IPS-NIHi11 (cell line): ENCODE results near the gene PMM2.
"Not testable (repeated sequence)": the region's sequence is repeated elsewhere in the genome, so short reads cannot be mapped to it uniquely, and the experiment has no call there.

Source experiments
- DNase-seq: peaks from one replicate; pipeline ENCODE4 v3.0.0; 2012; ENCODE audit warnings: mixed read lengths, low spot score

Gene PMM2

DNA sequence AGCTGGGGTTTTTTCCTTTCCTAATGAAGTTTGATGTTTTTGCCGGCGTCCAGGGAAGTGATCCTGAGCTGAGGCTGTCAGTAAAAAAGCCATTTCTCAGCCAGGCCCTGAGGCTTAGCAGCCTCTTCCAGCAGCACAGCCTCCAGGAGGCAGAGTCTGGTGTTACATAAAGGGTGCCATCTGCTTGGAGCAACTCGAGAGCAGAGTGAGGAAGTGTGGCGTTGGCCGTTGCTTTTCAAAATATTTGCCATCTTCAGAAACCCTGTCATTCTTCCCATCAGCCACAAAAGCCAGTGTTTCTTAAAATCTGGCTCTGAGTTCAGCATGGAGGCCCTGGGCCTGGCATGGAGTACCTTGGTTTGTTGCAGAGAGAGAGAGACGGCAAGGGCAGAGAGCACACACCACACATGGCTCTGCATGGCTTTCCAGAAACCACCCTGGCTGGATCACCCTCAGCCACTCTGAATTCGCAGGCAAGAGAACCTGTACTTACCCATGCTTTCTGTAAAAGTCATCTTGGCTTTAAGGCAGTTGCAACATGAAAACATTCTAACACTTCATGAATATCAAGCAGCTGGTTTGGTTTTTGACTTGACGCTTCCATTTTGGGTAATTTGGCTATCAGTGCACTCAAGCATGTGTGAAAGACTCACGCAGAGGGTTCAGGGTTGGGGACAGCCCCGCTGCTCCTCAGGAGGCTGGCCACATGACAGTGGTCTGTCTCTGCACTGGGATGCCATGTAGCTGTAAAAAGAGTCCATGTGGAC lies 21.0 kb downstream of the PMM2 start:
- no peak for DNase-seq

DNA sequence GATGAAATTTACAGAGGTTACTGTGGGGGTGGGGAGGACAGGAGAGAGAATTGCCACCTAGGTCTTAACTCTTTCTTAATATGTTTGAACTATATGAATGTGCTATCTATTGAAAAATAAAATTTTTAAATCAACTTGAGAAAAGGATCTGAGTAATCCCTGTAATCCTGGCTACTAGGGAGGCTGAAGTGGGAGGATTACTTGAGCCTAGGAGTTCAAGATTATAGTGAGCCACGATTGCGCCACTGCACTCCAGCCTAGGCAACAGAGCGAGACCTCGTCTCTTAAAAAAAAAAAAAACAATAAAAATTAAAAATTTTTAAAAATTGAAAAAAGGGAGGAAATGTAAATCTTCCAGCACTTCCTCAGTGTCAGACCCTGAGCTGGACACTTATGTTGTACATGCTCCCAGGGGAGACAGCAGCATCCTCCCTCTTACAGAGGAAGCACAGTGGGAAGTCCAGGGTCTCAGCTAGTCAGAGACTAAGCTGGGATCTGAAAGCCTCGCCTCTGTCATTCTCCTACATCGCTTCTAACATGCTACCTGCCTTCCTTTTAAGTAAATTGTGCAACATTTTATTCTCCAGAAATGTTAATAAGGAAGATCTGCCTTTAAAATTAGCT lies 21.9 kb downstream of the PMM2 start:
- DNase-seq, result no peak

DNA sequence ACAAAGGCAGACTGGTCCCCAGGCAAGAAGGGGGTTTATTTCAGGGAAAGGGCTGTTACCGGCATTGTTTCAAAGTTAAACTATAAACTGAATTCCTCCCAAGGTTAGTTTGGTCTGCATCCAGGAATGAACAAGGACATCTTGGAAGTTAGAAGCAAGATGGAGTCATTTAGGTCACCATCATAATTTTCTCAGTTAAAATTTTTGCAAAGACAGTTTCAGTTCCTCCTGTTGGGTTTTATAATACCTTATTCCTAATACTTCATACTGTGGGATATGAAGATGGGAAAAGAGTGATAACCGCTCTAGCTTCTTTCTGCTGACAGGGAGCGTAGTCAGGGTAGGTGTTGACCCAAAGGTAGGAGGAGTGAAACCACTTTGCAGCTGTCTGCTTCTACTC lies 24.8 kb downstream of the PMM2 start:
- DNase-seq, result no peak

DNA sequence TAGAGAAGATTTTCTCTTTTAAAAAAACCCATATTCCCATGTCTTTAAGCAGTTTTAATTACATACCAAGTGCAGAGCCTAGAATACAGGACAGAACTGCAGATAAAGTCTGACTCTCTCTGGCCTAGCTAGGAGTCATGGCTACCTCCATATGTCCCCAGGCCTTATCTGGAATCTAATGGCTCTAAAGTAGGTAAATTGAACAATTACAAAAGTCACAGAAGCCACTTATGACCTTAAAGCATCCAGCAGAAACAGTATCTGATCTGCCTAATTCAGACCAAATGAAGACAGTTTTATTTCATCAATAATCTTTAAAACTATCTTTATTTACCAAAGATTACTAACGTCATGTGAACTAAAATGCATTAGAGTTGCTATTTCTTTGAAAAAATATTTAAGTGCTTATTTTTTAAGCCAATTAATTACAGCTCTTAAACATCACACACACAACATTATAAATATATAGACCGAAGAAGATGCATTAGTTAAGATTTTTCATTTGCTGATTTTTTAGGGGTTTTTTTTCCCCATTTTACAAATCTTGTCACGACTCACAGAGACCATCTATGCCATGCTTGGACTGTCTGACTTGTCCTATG lies 28.7 kb downstream of the PMM2 start:
- no peak for DNase-seq

DNA sequence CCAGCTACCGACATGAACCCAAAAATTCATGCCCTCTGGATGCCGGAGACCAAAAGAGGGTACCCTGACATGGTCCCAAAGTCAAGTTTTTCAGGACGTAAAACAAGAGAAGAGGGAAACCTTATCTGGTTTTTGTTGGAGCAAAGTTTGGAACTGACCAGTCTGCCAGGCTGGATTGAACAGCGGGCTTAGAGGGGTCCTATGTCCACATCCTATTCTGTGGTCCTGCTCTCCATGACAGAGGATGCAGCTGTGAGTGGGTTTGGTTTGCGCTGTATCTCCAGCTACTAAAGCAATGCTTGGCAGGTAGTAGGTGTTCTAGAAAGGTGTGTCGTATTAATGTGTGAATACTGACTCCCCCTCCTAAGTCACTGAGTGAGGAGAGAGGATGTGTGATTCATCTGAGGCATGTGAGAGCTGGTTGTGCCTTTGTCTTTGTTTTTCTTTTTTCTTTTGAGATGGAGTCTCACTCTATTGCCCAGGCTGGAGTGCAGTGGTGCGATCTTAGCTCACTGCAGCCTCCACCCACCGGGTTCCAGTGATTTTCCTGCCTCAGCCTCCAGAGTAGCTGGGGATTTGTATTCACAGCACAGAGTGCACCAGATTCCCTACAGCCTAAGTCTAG lies 31.0 kb downstream of the PMM2 start:
- DNase-seq, result no peak

DNA sequence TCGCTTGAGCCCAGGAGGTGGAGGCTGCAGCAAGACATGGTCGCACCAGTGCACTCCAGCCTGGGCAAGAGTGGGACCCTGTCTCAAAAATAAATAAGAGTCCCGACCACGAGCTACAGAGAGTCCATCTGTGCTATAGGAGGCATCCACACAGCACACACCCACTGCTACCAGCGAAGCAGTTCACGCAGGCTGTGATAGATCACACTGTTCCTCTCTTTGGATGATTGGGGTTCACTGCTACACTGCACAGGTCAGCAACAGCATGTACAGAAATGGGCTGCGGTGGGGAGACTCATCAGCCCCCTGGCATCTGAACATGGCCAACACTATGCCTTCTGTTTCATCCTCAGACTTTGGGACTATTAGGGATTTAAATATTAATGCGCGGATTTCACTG lies 33.8 kb downstream of the PMM2 start:
- DNase-seq, result no peak

DNA sequence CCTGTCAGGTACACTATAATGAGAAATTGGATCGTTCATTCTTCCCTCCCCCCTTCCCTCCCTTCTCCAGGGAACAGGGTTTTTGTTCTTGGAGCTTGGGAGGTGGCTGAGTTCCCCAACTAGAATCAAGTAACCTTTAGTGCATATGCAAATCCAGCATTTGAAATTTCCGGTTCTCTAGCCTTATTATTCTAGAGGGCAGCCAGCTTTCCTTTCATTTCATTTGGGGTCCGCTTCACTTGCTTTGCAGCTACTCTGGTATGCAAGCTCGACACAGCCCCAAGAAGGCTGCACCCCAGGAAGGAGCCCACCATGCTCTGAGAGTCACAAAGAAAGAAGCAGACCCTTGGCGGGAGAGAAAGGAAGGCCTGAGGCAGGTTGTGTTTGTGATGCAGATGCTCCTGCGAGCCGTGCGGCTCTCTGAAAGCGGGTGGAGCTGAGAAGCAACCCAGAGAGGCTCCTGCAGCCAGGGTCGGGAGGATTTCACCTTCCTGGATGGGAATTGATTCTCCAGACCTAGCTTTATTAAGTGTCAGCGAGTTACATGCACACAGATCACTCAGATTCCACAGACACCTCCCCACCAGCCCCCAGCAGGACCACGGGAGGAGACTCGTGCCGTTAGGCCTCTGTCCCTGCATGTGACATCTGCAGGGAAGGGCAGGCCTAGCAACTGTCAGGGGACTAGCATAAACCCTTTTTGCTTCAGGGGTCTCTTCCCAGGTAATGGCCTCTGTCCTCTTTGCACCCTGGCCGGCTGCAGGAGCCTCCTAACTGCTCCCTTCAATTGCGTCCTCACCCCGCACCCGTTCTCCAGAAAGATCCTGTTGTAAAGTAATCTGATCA lies 34.5 kb downstream of the PMM2 start:
- DNase-seq, result peak; percentile 61

DNA sequence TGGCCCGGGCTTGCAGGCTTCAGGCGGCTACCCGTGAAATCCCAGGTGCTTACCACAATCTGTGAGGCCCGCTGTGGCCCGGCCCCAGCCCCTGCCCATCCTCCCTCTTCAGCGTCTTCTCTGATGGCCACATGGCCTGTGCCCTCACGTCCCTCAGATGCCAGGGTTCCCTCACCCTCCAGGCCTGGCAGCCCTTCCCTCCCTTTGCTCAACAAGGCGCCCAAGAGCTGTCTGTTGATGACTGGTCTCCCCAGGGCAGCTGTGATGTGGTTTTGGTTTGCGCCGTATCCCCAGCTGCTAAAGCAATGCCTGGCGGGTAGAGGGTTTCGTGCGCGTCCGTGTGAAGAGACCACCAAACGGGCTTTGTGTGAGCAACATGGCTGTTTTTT lies 35.1 kb downstream of the PMM2 start:
- no peak for DNase-seq

DNA sequence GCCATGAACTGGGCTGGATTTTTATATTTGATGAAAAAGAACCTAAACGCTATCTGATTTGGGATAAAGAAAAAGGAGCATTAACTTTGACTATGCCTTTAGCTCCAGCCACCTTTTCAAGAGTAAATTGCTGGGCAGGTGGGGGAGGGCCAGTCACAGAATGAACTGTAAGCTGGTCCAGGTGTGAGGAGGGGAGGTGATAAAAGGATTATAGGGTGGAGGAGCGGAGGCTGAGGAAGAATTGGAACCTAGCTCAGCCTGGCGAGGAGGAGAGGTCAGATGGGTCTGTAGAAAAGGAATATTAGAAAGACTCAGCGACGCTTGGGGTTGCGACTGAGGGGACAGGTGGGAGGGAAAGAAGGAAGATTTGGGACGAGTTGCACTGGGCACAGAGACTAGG lies 39.2 kb downstream of the PMM2 start:
- DNase-seq, result not testable (repeated sequence)

DNA sequence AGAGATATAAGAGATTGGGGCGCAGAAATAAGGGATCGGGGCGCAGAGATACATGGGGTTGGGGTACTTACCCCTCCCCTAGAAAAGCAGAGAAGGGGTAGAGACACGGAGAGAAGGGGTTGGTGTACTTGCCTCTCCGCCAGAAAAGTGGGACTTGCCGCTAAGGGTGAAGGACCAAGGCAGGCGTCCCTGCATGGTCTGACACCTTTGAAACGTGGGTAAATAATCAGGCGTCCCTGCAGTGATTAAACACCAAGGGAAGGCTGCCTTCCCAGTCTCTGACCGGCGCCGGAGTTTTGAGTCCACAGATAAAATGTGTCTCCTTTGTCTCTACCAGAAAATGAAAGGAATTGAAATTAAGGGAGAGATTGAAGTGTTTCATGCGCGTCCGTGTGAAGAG lies 40.0 kb downstream of the PMM2 start:
- DNase-seq, result not testable (repeated sequence)

DNA sequence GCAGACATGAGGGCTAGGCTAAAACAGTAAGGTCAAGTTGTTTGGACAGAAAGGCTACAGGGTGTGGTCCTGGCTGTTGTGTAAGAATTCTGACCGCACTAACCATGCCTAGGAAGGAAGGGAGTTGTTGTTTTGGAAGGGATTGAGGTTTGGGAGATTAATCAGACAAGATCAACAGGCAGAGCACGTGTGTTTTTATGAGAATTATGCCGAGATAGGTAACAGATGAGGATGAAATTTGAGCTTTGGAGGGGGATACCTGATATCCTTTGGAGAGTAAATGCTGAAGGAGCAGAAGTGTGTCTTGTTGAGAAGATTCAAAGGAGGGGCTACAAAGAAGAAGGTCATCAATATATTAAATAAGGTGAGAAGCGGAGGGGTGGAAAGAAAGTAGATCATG lies 44.4 kb downstream of the PMM2 start:
- DNase-seq, result not testable (repeated sequence)

DNA sequence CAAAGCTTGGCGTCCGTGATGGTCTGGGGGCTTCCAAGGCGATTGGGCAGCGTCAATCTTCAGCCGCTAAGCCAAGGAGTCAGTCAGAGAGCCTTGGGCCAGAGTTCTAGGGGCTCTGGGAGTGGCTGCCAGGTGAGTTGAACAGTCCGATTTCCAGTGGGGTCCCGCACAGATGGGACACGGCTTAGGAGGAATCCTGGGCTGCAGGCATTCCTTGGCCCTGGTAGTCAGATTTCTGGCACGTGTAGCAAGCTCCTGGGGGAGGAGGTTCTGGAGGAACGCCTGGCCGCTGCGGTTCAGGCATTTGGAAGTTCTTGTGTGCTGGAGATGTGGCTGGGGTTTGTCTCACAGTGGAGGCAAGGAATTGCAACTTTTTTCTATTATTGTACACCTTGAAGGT lies 45.7 kb downstream of the PMM2 start:
- DNase-seq, result not testable (repeated sequence)

DNA sequence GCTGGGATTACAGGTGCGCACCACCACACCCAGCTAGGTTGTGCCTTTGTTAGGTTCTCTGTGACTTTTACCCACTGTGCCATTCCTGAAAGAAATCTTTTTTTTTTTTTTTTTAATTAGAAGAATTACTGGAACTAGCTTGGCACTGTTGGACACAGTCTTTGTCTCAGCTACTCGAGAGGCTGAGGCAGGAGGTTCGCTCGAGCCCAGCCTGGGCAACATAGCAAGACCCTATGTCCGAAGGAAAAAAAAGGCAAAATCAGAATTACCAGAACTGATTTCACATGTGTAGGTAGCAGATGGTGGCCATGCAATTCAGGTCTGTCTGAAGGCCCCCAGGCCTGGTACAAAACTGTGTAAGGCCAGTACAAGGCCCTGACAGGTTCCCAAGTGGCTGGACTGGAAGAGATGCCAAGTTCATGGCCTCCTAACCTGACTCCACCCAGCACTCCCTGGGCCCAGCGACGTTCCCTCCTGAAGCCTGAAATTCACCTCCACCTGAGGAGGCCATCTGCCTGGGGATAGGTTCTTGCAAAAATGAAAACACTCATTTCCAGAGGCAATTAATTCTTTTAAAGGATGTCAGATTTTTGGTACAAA lies 48.2 kb downstream of the PMM2 start:
- no peak for DNase-seq

DNA sequence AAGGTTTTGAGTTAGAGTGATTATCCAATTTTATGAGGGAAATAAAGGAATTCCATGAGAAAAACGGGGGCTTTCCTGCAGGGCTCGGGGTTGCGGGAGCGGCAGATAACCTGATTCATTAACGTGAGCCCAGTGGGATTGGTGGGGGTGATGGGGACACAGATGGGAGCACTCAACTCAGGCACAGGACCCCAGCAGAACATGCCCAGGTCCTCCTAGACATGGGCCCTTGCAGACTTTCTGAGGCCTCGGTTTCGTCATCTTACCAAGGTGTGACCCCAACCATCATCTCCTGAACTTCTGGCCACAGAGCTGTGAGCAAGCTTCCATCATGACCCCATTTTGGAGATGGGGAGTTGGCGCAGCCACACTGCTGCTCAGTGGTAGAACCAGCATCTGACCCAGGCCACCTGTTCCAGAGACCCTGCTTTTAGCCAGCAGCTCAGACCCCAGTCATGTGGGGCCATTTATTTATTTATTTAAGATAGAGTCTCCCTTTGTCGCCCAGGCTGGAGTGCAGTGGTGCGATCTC lies 48.8 kb downstream of the PMM2 start:
- no peak for DNase-seq

DNA sequence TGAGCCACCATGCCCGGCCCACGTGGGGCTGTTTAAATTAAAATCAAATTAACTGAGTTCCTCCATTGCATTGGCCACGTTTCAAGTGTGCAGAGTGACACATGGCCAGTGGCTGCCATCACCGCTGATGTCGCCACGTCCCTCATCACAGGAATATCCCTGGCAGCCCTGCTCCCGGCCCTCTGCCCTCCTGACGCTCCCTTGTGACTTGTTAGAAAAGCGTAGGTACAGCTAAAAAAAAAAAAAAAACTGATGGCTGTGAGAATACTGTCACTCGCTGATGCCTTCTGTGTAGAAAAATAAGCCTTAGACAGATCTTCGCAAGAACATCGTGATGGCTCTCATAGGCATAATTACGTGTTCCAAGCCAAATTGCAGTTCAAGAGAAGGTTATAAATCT lies 49.5 kb downstream of the PMM2 start:
- DNase-seq, result no peak

DNA sequence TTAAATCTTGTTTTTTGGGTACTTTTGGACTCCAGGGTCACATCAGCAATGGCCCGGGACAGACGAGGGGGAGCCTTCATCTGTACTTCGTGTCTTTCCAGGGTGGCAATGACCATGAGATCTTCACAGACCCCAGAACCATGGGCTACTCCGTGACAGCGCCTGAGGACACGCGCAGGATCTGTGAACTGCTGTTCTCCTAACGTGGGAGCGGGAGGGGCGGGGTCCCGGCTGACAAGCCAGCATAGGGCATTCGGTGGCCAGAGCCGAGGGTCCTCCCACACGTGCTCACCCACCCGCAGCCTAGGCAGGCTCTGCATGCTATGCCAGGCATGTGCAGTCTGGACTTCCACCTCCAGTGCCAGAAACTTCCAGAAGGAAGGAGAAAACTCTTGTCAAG lies 50.0 kb downstream of the PMM2 start:
- no peak for DNase-seq

DNA sequence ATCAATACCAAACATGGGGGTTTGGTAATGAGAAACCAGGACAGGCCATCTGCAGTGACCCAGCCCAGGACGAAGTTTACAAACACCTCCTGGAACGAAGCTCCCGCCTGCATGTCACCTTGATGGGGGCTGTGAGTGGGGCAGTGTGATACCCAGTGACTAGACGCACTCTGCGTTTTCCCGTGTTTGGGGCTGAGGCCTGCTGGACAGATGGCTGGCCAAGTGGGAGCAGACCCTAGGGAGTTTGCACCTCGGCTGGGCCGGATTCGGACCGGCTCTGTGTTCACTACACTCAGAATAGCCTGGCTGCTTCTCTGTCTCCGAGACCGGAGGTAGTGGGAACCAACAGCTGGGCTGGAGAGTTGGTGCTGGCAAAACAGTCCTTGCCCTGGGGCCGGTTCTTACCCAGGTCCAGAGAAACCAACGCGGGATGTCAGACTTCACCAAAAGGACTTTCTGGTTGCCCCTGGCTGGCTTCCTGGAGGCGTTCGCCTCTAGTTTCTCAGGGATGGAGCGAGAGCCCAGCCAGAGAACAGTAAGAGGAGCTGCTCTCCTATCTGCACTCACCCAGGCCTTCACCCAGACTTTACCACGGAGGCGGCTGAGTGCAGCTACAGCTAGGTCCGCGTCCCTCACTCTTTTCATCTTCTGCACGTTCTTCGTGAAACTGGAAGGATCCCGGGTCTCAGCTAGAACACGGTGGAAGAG lies 50.7 kb downstream of the PMM2 start:
- DNase-seq, result no peak

DNA sequence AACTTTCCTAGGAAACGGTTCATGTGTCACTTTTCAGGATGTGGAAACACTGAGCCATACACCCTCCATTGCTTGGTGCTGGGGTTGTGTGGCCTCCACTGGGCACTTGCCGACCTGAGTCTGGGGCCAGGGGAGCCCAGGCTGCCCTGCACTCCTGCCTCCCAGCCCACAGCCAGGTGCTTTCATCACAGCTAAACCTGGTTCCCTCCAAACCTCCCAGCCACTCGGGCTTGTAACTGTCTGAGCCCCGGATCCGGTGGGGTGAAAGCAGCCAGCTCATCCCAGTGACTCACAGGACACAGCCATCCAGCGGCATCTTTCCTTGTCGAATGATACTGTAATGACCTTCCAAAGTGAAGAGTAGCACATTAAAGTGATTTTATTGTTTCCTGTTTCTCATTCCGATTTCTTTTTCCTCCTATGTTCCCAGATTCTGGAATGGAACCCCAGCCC lies 51.3 kb downstream of the PMM2 start:
- DNase-seq, result no peak

DNA sequence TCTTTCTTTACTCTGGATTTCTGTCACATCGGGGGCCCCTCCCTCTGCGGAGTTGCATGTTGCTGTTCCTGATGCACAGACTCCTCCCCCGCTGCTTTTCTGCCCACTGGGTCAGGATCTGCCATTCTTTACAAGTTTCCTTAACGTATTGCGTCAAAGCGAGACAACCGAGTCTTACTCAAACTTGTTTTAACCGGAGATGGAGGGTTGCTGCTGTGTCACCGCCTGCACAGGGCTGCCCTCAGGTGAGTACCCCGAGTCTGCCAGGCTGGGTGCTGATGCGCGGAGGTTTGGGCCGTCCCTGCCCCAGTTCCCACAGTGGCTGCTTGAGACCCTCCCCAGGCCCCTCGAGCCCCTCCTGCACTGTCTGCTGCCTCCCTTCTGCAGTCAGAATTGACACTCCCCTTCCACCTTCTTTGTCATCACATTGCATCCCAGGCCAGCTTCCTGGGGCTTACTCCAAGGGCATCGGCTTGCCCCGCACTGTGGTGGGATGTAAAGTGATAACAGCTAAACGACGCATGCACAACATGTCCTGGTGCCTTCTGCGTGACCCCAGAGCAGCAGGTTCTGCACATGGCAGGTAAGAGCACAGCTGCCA lies 51.9 kb downstream of the PMM2 start:
- DNase-seq, result no peak

DNA sequence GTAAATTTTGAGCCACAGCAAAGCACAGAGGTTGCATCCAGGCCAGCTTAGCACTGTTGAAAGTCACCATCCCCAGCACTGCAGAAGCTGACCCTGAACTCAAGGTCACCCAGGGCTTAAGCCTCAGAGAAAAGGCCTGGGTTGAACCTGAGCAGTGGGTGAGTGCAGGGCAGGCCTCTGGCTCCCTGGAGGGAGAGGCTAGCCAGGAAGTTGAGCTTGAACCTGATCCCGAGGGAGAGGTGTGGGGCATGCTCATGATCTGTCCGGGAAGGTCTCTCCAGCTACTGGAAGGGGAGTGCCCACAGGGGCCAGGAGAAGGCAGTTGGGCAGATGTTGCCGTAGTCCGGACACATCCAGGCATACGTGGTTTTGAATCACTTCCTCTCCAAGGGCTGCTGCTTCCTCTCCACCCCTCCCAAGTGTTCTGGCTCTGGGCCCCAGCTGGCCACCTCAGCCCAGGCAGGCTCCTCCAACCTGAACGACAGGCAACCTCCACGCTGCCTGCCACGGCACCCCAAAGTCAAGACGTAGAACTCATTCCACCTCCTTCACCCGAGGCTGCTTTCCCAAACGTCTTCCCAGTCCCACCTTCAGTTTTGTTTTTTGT lies 52.7 kb downstream of the PMM2 start:
- no peak for DNase-seq
